ENCODE data around the gene OTUD7B. TPM values are rescaled to one million over a fixed set of nuclear protein-coding genes. Genes with fewer than 3 reads are reported as not detected.

OTUD7B gene
- total and polyA plus RNA-seq, 8 donors = 2.6 to 16.9 (median 9.0) TPM

GRCh38 chr1:150006881-150007421 is 3.6 kb downstream of the OTUD7B start:
- FAIRE-seq = no peak
- no peak for ATAC-seq
- no peak for TF ChIP-seq CTCF (IDR thresholded peaks at IDR 0.05)
- Histone ChIP-seq H3K9me3 (no peaks in the 10 kb centered on the region), H3K27me3 (no peaks in the 10 kb centered on the region), H3K4me3 (no peak overlapping the region), H3K27ac (no peak overlapping the region), H3K4me1 (peaks cover 10 to 31% (median 15%) of the 10 kb centered on the region in 3 donors), H3K36me3 (no peaks in the 10 kb centered on the region)
- no peak for DNase-seq
- intact Hi-C loops (cut with DNase I) = no loop called here
- 53 to 62% methylated on average over 4 of the region's 4 CpGs for WGBS, 2 donors

- H3K9me3 ChIP-seq = no peaks in the 10 kb centered on the region
- peaks cover 9 to 26% (median 10%) of the 10 kb centered on the region in 3 donors for H3K4me1 ChIP-seq
- DNase-seq (no peak), ATAC-seq (no peak), FAIRE-seq (no peak)
- no peaks in the 10 kb centered on the region for H3K36me3 ChIP-seq
- no peak overlapping the region for H3K4me3 ChIP-seq
- intact Hi-C loops (cut with DNase I) = no loop called here
- no peak for TF ChIP-seq CTCF (IDR thresholded peaks at IDR 0.05)
- 15 to 19% methylated on average over 2 of the region's 2 CpGs for WGBS, 2 donors
- no peak overlapping the region for H3K27ac ChIP-seq
- H3K27me3 ChIP-seq = no peaks in the 10 kb centered on the region
Measured at GRCh38 chr1:150005606-150006005, 4.9 kb downstream of the OTUD7B start.

GRCh38 chr1:150003801-150004200 is 6.7 kb downstream of the OTUD7B start:
- WGBS, 2 donors = 93 to 95% methylated on average over 3 of the region's 3 CpGs
- no peaks in the 10 kb centered on the region for H3K9me3 ChIP-seq
- ATAC-seq = no peak
- peaks cover 8 to 31% (median 10%) of the 10 kb centered on the region in 3 donors for H3K4me1 ChIP-seq
- intact Hi-C loops (cut with DNase I) = no loop called here
- no peaks in the 10 kb centered on the region for H3K27me3 ChIP-seq
- no peak for DNase-seq
- no peaks in the 10 kb centered on the region for H3K36me3 ChIP-seq
- no peak overlapping the region for H3K27ac ChIP-seq
- no peak for TF ChIP-seq CTCF (IDR thresholded peaks at IDR 0.05)
- no peak overlapping the region for H3K4me3 ChIP-seq
- no peak for FAIRE-seq

- Histone ChIP-seq H3K4me1 (peaks cover 5 to 20% (median 6%) of the 10 kb centered on the region in 3 donors), H3K36me3 (no peaks in the 10 kb centered on the region), H3K27me3 (no peaks in the 10 kb centered on the region), H3K4me3 (no peak overlapping the region), H3K27ac (no peak overlapping the region), H3K9me3 (no peaks in the 10 kb centered on the region)
- intact Hi-C loops (cut with DNase I) = no loop called here
- ATAC-seq (no peak), FAIRE-seq (no peak), DNase-seq (no peak)
- no peak for TF ChIP-seq CTCF (IDR thresholded peaks at IDR 0.05)
- WGBS, 2 donors = 74 to 82% methylated on average over 2 of the region's 2 CpGs
Measured at GRCh38 chr1:150002217-150002616, 8.3 kb downstream of the OTUD7B start.

- H3K4me3 ChIP-seq = no peak overlapping the region
- ATAC-seq (no peak), FAIRE-seq (no peak), DNase-seq (no peak)
- H3K36me3 ChIP-seq = no peaks in the 10 kb centered on the region
- no peaks in the 10 kb centered on the region for H3K9me3 ChIP-seq
- intact Hi-C loops (cut with DNase I) = no loop called here
- 95 to 100% methylated on average over 1 of the region's 1 CpG for WGBS, 2 donors
- H3K27ac ChIP-seq = no peak overlapping the region
- H3K27me3 ChIP-seq = no peaks in the 10 kb centered on the region
- TF ChIP-seq CTCF (IDR thresholded peaks at IDR 0.05) = no peak
- peaks cover 4 to 18% (median 7%) of the 10 kb centered on the region in 3 donors for H3K4me1 ChIP-seq
Measured at GRCh38 chr1:150001415-150001814, 9.1 kb downstream of the OTUD7B start.

Measured in pancreas (tissue), 10 donors.